Endothelial cell (in vitro differentiated cells): ENCODE measurements around the gene TRAPPC12. TPM values are rescaled to one million over a fixed set of nuclear protein-coding genes. Genes with fewer than 3 reads are reported as not detected.
"Not testable (repeated sequence)": the region's sequence is repeated elsewhere in the genome, so short reads cannot be mapped to it uniquely, and the experiment has no call there.

Experiments
- DNase-seq: peaks from one replicate; pipeline ENCODE4 v3.0.0; 2021; ENCODE audit warnings: low spot score
- H3K27ac Mint-ChIP-seq: one replicate; pipeline ENCODE4 v1.8.0; 2021; ENCODE audit warnings: mixed read lengths, inconsistent platforms; ENCODE audit not compliant: unreplicated experiment
- H3K27me3 Mint-ChIP-seq: one replicate; pipeline ENCODE4 v1.8.0; 2021; ENCODE audit warnings: mild to moderate bottlenecking, moderate library complexity, mixed read lengths, inconsistent platforms; ENCODE audit not compliant: unreplicated experiment
- H3K36me3 Mint-ChIP-seq: one replicate; pipeline ENCODE4 v1.8.0; 2021; ENCODE audit warnings: mild to moderate bottlenecking, low read depth, mixed read lengths, inconsistent platforms; ENCODE audit not compliant: unreplicated experiment
- H3K4me1 Mint-ChIP-seq: one replicate; pipeline ENCODE4 v1.8.0; 2021; ENCODE audit warnings: mild to moderate bottlenecking, mixed read lengths, inconsistent platforms; ENCODE audit not compliant: unreplicated experiment
- H3K4me3 Mint-ChIP-seq: one replicate; pipeline ENCODE4 v1.8.0; 2021; ENCODE audit warnings: mild to moderate bottlenecking, mixed read lengths, inconsistent platforms; ENCODE audit not compliant: unreplicated experiment
- H3K9me3 Mint-ChIP-seq: one replicate; pipeline ENCODE4 v1.8.0; 2021; ENCODE audit warnings: mixed read lengths, inconsistent platforms; ENCODE audit not compliant: unreplicated experiment
- total RNA-seq: library from RNA; stranded (reverse); fragmentation: NEBNext Ultra II Directional; extraction: Animal tissue kit (Norgen Biotek cat#: 25700); gene quantifications from one replicate; pipeline ENCODE4 v1.2.1, GENCODE V29; 2021; ENCODE audit not compliant: unreplicated experiment
- TF ChIP-seq, protein P1 (sequence below): fragments of 200-600 bp; sonication (generic); IDR thresholded peaks from one replicate; pipeline ENCODE4 v1.5.0; 2021; ENCODE audit warnings: antibody characterized with exemption; ENCODE audit not compliant: unreplicated experiment

The TRAPPC12 gene
- total RNA-seq, 1 donor from 2014 or later, result 105 TPM

DNA sequence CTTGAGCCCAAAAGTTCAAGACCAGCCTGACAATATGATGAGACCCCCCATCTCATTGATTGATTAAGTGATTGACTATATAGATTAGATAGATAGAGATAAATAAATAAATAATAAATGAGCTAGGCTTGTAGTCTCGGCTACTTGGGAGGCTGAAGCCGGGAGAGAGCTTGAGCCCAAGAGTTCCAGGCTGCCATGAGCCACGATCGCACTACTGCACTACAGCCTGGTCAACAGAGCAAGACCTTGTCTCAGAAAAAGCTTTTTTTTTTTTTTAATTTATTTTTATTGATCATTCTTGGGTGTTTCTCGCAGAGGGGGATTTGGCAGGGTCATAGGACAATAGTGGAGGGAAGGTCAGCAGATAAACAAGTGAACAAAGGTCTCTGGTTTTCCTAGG, 14.3 kb upstream of the TRAPPC12 start:
- Mint-ChIP-seq H3K27me3 (peaks cover 1% of the 10 kb centered on the region), H3K9me3 (no peaks in the 10 kb centered on the region), H3K4me1 (peaks cover 52% of the 10 kb centered on the region), H3K36me3 (peaks cover 13% of the 10 kb centered on the region), H3K27ac (no peak overlapping the region), H3K4me3 (no peak overlapping the region)
- no peak for DNase-seq
- TF ChIP-seq, protein P1, sequence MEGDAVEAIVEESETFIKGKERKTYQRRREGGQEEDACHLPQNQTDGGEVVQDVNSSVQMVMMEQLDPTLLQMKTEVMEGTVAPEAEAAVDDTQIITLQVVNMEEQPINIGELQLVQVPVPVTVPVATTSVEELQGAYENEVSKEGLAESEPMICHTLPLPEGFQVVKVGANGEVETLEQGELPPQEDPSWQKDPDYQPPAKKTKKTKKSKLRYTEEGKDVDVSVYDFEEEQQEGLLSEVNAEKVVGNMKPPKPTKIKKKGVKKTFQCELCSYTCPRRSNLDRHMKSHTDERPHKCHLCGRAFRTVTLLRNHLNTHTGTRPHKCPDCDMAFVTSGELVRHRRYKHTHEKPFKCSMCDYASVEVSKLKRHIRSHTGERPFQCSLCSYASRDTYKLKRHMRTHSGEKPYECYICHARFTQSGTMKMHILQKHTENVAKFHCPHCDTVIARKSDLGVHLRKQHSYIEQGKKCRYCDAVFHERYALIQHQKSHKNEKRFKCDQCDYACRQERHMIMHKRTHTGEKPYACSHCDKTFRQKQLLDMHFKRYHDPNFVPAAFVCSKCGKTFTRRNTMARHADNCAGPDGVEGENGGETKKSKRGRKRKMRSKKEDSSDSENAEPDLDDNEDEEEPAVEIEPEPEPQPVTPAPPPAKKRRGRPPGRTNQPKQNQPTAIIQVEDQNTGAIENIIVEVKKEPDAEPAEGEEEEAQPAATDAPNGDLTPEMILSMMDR, result no peak

GRCh38 chr2:3368261-3368722, 11.2 kb upstream of the TRAPPC12 start:
- no peaks in the 10 kb centered on the region for H3K9me3 Mint-ChIP-seq
- H3K4me3 Mint-ChIP-seq, result peak overlapping the region; percentile 42
- no peak overlapping the region for H3K27ac Mint-ChIP-seq
- peaks cover 1% of the 10 kb centered on the region for H3K27me3 Mint-ChIP-seq
- H3K36me3 Mint-ChIP-seq, result peaks cover 13% of the 10 kb centered on the region
- TF ChIP-seq, protein P1, result no peak
- H3K4me1 Mint-ChIP-seq, result peaks cover 23% of the 10 kb centered on the region
- DNase-seq, result no peak

- H3K27ac Mint-ChIP-seq, DNase-seq, H3K9me3 Mint-ChIP-seq, H3K27me3 Mint-ChIP-seq: not testable (repeated sequence)
- Mint-ChIP-seq H3K36me3 (peaks cover 13% of the 10 kb centered on the region), H3K4me1 (peaks cover 14% of the 10 kb centered on the region), H3K4me3 (peak overlapping the region; percentile 51)
Measured at GRCh38 chr2:3369340-3370181, 9.9 kb upstream of the TRAPPC12 start.

GRCh38 chr2:3376821-3377220, 2.7 kb upstream of the TRAPPC12 start:
- DNase-seq, result no peak
- H3K27ac Mint-ChIP-seq, result peak overlapping the region; percentile 55
- no peaks in the 10 kb centered on the region for H3K9me3 Mint-ChIP-seq
- peaks cover 25% of the 10 kb centered on the region for H3K4me1 Mint-ChIP-seq
- peaks cover 12% of the 10 kb centered on the region for H3K27me3 Mint-ChIP-seq
- peak overlapping the region; percentile 94 for H3K4me3 Mint-ChIP-seq
- TF ChIP-seq, protein P1, result no peak
- peaks cover 8% of the 10 kb centered on the region for H3K36me3 Mint-ChIP-seq

GRCh38 chr2:3377279-3377611, 2.2 kb upstream of the TRAPPC12 start:
- peak overlapping the region; percentile 96 for H3K27ac Mint-ChIP-seq
- H3K36me3 Mint-ChIP-seq, result peaks cover 8% of the 10 kb centered on the region
- DNase-seq, result no peak
- H3K9me3 Mint-ChIP-seq, result no peaks in the 10 kb centered on the region
- peaks cover 25% of the 10 kb centered on the region for H3K4me1 Mint-ChIP-seq
- H3K4me3 Mint-ChIP-seq, result peak overlapping the region; percentile 94
- TF ChIP-seq, protein P1, result no peak
- peaks cover 12% of the 10 kb centered on the region for H3K27me3 Mint-ChIP-seq
